ENCODE data around the gene SBF1.

Gene SBF1

DNA sequence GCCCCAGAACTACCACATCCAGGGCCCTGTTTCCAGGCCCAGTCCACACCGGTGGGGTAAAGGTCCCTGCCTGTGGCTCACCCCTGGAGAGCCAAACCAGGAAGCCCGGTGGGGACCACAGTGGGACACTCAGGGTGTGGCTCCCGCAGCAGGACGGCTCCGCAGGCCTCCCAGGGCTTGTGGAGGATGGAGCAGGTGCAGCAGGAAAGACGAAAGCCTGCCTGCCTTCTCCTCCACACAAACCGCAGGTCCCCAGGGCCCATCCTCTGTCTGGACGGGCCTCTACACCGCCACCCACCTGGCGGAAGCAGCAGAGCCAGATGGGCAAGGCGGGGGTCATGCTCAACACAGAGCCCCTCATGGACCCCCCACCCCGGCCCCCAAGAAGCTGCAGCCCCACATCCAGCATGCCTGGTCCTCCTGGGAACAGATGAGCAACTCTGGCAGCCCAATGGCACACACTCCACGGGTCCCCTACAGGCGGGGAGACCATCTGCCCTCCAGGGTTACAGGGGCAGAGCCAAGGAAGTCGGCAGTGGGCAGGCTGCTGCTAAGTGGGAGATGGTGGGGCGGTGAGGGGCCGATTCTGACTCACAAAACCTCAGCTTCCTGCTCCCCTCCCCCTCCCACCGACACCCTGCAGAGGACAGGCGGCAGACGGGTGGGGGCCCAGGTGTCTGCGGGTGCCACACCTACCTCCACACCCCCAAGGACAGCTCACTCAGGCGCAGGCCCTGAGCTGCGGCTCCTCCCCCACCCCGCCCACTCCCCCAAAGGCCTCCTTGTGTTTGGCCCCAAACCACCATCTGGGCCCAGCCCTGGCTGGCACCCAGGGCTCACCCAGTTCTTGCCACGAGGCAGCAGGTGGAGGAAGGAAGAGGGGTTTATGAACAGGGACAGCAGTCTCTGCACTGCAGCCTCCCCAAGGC, 5.2 kb downstream of the SBF1 start:
- TF ChIP-seq, protein P1, sequence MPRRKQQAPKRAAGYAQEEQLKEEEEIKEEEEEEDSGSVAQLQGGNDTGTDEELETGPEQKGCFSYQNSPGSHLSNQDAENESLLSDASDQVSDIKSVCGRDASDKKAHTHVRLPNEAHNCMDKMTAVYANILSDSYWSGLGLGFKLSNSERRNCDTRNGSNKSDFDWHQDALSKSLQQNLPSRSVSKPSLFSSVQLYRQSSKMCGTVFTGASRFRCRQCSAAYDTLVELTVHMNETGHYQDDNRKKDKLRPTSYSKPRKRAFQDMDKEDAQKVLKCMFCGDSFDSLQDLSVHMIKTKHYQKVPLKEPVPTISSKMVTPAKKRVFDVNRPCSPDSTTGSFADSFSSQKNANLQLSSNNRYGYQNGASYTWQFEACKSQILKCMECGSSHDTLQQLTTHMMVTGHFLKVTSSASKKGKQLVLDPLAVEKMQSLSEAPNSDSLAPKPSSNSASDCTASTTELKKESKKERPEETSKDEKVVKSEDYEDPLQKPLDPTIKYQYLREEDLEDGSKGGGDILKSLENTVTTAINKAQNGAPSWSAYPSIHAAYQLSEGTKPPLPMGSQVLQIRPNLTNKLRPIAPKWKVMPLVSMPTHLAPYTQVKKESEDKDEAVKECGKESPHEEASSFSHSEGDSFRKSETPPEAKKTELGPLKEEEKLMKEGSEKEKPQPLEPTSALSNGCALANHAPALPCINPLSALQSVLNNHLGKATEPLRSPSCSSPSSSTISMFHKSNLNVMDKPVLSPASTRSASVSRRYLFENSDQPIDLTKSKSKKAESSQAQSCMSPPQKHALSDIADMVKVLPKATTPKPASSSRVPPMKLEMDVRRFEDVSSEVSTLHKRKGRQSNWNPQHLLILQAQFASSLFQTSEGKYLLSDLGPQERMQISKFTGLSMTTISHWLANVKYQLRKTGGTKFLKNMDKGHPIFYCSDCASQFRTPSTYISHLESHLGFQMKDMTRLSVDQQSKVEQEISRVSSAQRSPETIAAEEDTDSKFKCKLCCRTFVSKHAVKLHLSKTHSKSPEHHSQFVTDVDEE (CRISPR knock-in tag; IDR thresholded peaks at IDR 0.05), result no peak
- no peak for TF ChIP-seq ESRRG (CRISPR knock-in tag; IDR thresholded peaks at IDR 0.05)
- TF ChIP-seq, protein P2, sequence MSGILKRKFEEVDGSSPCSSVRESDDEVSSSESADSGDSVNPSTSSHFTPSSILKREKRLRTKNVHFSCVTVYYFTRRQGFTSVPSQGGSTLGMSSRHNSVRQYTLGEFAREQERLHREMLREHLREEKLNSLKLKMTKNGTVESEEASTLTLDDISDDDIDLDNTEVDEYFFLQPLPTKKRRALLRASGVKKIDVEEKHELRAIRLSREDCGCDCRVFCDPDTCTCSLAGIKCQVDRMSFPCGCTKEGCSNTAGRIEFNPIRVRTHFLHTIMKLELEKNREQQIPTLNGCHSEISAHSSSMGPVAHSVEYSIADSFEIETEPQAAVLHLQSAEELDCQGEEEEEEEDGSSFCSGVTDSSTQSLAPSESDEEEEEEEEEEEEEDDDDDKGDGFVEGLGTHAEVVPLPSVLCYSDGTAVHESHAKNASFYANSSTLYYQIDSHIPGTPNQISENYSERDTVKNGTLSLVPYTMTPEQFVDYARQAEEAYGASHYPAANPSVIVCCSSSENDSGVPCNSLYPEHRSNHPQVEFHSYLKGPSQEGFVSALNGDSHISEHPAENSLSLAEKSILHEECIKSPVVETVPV (CRISPR knock-in tag; IDR thresholded peaks at IDR 0.05), result no peak
- TF ChIP-seq BACH2 (CRISPR knock-in tag; IDR thresholded peaks at IDR 0.05; ENCODE audit: borderline replicate concordance), result no peak
- TF ChIP-seq ISL1 (CRISPR knock-in tag; IDR thresholded peaks at IDR 0.05), result no peak
- TF ChIP-seq, protein P3, sequence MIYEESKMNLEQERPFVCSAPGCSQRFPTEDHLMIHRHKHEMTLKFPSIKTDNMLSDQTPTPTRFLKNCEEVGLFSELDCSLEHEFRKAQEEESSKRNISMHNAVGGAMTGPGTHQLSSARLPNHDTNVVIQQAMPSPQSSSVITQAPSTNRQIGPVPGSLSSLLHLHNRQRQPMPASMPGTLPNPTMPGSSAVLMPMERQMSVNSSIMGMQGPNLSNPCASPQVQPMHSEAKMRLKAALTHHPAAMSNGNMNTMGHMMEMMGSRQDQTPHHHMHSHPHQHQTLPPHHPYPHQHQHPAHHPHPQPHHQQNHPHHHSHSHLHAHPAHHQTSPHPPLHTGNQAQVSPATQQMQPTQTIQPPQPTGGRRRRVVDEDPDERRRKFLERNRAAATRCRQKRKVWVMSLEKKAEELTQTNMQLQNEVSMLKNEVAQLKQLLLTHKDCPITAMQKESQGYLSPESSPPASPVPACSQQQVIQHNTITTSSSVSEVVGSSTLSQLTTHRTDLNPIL (CRISPR knock-in tag; IDR thresholded peaks at IDR 0.05; ENCODE audit: low read depth), result no peak
- TF ChIP-seq ZNF565 (CRISPR knock-in tag; conservative IDR thresholded peaks at IDR 0.05; ENCODE audit: low read depth), result no peak
- TF ChIP-seq OSR1 (CRISPR knock-in tag; IDR thresholded peaks at IDR 0.05), result no peak
- TF ChIP-seq SNAI2 (CRISPR knock-in tag; IDR thresholded peaks at IDR 0.05), result no peak
- TF ChIP-seq PPARA (CRISPR knock-in tag; IDR thresholded peaks at IDR 0.05; ENCODE audit: borderline replicate concordance), result no peak
- TF ChIP-seq ARNTL (CRISPR knock-in tag; IDR thresholded peaks at IDR 0.05; ENCODE audit: borderline replicate concordance, low read depth), result no peak
- no peak for TF ChIP-seq TOX (CRISPR knock-in tag; IDR thresholded peaks at IDR 0.05; ENCODE audit: borderline replicate concordance)
- no peak for TF ChIP-seq RARB (CRISPR knock-in tag; IDR thresholded peaks at IDR 0.05)
- no peak for ATAC-seq

DNA sequence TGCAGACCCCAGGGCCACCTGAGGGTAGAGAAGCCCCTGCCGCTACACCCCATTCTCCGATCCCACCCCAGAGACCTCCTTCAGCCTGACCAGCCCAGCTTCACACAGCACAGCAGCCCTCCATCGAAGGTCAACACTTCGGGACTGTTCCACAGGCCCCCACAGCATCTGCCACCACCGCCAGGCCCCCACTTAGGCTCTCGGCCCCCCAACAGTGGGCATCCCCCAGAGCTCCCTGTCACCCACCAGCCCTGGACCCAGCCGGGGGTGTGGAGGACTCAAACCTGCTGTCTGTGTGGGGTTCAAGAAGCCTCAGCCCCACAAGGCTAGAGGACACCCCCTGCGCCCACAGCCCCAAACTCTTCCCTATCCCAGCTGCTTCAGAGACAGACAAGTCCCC, 6.2 kb downstream of the SBF1 start:
- ATAC-seq, result no peak
- TF ChIP-seq BACH2 (CRISPR knock-in tag; IDR thresholded peaks at IDR 0.05; ENCODE audit: borderline replicate concordance) (no peak), OSR1 (CRISPR knock-in tag; IDR thresholded peaks at IDR 0.05) (no peak), ZC3H10 (CRISPR knock-in tag; IDR thresholded peaks at IDR 0.05) (no peak), ISL1 (CRISPR knock-in tag; IDR thresholded peaks at IDR 0.05) (no peak), ZNF8 (CRISPR knock-in tag; IDR thresholded peaks at IDR 0.05) (no peak), ZNF70 (CRISPR knock-in tag; IDR thresholded peaks at IDR 0.05) (no peak)
- TF ChIP-seq, protein P3 (CRISPR knock-in tag; IDR thresholded peaks at IDR 0.05; ENCODE audit: low read depth), result no peak

DNA sequence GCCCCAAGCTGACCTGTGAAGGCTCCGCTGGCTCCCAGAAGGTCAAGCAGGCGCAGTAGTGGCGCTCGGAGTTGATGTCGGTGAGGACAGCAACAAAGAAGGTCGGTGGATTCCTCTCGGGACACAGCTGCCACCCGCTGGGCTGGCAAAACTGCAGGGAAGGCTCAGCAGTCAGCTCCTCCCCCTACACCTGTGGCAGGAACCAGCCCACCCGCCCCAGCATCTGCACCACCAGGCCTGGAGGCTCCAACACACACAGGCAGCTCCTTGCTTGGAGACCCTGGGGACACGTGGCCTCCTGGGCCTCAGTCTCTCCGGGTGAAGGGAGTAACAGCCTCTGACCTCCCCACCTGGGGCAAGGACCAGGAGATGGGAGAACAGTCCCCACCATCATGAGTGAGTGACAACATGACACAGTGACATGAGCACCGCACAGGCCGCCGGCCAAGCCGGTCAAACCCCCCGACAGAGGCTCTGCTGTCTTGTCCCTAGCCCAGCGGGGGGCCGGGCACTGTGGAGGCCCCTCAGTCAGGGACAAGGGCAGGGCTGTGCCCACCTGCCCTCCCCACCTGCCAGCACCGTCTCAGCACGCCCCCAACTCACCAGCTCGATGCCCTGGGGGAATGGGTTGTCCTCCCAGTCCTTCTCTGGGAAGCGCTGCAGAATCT, 6.9 kb downstream of the SBF1 start:
- no peak for ATAC-seq
- TF ChIP-seq ZNF70 (CRISPR knock-in tag; IDR thresholded peaks at IDR 0.05), result no peak
- no peak for TF ChIP-seq GLIS3 (CRISPR knock-in tag; IDR thresholded peaks at IDR 0.05)
- no peak for TF ChIP-seq BACH2 (CRISPR knock-in tag; IDR thresholded peaks at IDR 0.05; ENCODE audit: borderline replicate concordance)
- no peak for TF ChIP-seq RARB (CRISPR knock-in tag; IDR thresholded peaks at IDR 0.05)
- no peak for TF ChIP-seq ZFP30 (CRISPR knock-in tag; IDR thresholded peaks at IDR 0.05)
- TF ChIP-seq CSDC2 (CRISPR knock-in tag; IDR thresholded peaks at IDR 0.05), result no peak
- no peak for TF ChIP-seq PPARA (CRISPR knock-in tag; IDR thresholded peaks at IDR 0.05; ENCODE audit: borderline replicate concordance)
- TF ChIP-seq OSR1 (CRISPR knock-in tag; IDR thresholded peaks at IDR 0.05), result no peak
- no peak for TF ChIP-seq ARNTL (CRISPR knock-in tag; IDR thresholded peaks at IDR 0.05; ENCODE audit: borderline replicate concordance, low read depth)

DNA sequence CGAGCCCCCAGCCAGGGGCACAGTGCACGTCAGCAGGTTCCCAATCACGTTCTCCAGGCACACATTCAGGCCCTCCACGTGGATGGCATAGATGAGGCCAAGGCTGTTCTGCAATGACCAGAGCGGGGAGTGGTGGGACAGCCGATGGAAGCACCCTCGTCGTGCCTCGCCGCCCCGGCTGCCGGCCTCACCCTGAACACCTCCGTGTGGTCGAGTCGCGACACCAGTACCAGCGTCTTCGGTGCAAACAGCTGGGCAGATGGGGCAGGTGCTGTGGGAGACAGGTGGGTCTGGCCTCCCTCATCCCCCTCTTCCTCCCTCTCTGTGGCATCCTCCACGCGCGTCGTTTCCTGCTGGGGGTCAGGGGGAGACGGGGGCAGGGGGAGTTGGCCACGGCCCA, 7.5 kb downstream of the SBF1 start:
- no peak for ATAC-seq
- TF ChIP-seq ZNF70 (CRISPR knock-in tag; IDR thresholded peaks at IDR 0.05) (no peak), ZNF8 (CRISPR knock-in tag; IDR thresholded peaks at IDR 0.05) (no peak), TCF4 (CRISPR knock-in tag; IDR thresholded peaks at IDR 0.05; ENCODE audit: borderline replicate concordance) (no peak), ZFP30 (CRISPR knock-in tag; IDR thresholded peaks at IDR 0.05) (no peak), OSR1 (CRISPR knock-in tag; IDR thresholded peaks at IDR 0.05) (no peak), ZFP3 (CRISPR knock-in tag; IDR thresholded peaks at IDR 0.05) (no peak), TOX (CRISPR knock-in tag; IDR thresholded peaks at IDR 0.05; ENCODE audit: borderline replicate concordance) (no peak), BACH2 (CRISPR knock-in tag; IDR thresholded peaks at IDR 0.05; ENCODE audit: borderline replicate concordance) (no peak), RARB (CRISPR knock-in tag; IDR thresholded peaks at IDR 0.05) (no peak), PPARA (CRISPR knock-in tag; IDR thresholded peaks at IDR 0.05; ENCODE audit: borderline replicate concordance) (no peak), ZNF565 (CRISPR knock-in tag; conservative IDR thresholded peaks at IDR 0.05; ENCODE audit: low read depth) (no peak)
- TF ChIP-seq, protein P4, sequence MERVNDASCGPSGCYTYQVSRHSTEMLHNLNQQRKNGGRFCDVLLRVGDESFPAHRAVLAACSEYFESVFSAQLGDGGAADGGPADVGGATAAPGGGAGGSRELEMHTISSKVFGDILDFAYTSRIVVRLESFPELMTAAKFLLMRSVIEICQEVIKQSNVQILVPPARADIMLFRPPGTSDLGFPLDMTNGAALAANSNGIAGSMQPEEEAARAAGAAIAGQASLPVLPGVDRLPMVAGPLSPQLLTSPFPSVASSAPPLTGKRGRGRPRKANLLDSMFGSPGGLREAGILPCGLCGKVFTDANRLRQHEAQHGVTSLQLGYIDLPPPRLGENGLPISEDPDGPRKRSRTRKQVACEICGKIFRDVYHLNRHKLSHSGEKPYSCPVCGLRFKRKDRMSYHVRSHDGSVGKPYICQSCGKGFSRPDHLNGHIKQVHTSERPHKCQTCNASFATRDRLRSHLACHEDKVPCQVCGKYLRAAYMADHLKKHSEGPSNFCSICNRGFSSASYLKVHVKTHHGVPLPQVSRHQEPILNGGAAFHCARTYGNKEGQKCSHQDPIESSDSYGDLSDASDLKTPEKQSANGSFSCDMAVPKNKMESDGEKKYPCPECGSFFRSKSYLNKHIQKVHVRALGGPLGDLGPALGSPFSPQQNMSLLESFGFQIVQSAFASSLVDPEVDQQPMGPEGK (CRISPR knock-in tag; IDR thresholded peaks at IDR 0.05; ENCODE audit: borderline replicate concordance), result no peak

Measured in SK-N-SH treated with all-trans-retinoic acid at 6 μM for 48 hours (cell line).